Fibroblast of lung (primary cell): ENCODE results near the gene AK8. TPM values are rescaled to one million over a fixed set of nuclear protein-coding genes. Genes with fewer than 3 reads are reported as not detected.

Source experiments
- DNase-seq, 2 donors: peaks; one replicate each; pipeline versions ENCODE4 v3.0.0 to v3.0.0-alpha.2; 2010; ENCODE audit warnings: low read depth in 2 of 2
- H2AFZ ChIP-seq: 2 replicates; pipeline ENCODE4 v1.5.1; 2012; ENCODE audit warnings: low read length, control low read depth, inconsistent platforms
- H3K27ac ChIP-seq: 2 replicates; pipeline ENCODE4 v1.5.1; 2011; ENCODE audit warnings: low read length, control low read depth; ENCODE audit not compliant: insufficient read depth
- H3K27me3 ChIP-seq: 2 replicates; pipeline ENCODE4 v1.5.1; 2011; ENCODE audit warnings: mild to moderate bottlenecking, low read length; ENCODE audit not compliant: control insufficient read depth, insufficient read depth
- H3K36me3 ChIP-seq: 2 replicates; pipeline ENCODE4 v1.5.1; 2011; ENCODE audit warnings: low read length; ENCODE audit not compliant: control insufficient read depth, insufficient read depth
- H3K4me1 ChIP-seq: 2 replicates; pipeline ENCODE4 v1.5.1; 2011; ENCODE audit warnings: low read length; ENCODE audit not compliant: control insufficient read depth, insufficient read depth; ENCODE audit errors: extremely low read depth
- H3K4me2 ChIP-seq: 2 replicates; pipeline ENCODE4 v1.5.1; 2011; ENCODE audit warnings: low read length, control low read depth; ENCODE audit not compliant: insufficient read depth; ENCODE audit errors: extremely low read depth
- H3K4me3 ChIP-seq, 4 experiments: fragments of 200-600 bp in 1 of 4; sonication (generic) in 1 of 4; replicated peaks in 1 of 4; 2 replicates each; pipeline ENCODE4 v1.5.1; 2011 to 2016; ENCODE audit warnings: low read length in 4 of 4, low read depth in 3 of 4, mild to moderate bottlenecking in 3 of 4, control low read depth in 2 of 4, inconsistent platforms in 1 of 4, mixed read lengths in 1 of 4; ENCODE audit not compliant: insufficient read depth in 1 of 4; ENCODE audit errors: control extremely low read depth in 1 of 4
- H3K79me2 ChIP-seq: 2 replicates; pipeline ENCODE4 v1.5.1; 2012; ENCODE audit warnings: mild to moderate bottlenecking, low read length, inconsistent platforms; ENCODE audit not compliant: control insufficient read depth, insufficient read depth
- H3K9ac ChIP-seq: 2 replicates; pipeline ENCODE4 v1.5.1; 2011; ENCODE audit warnings: mild to moderate bottlenecking, low read length, control low read depth; ENCODE audit not compliant: insufficient read depth
- H3K9me3 ChIP-seq: 2 replicates; pipeline ENCODE4 v1.5.1; 2012; ENCODE audit warnings: low read depth, low read length; ENCODE audit not compliant: control insufficient read depth, insufficient read depth
- H4K20me1 ChIP-seq: 2 replicates; pipeline ENCODE4 v1.5.1; 2011; ENCODE audit warnings: low read length; ENCODE audit not compliant: control insufficient read depth, insufficient read depth; ENCODE audit errors: extremely low read depth
- CTCF ChIP-seq, 2 donors: IDR thresholded peaks in 1 of 2; conservative IDR thresholded peaks in 1 of 2; 1 replicate in 1 of 2; 2 replicates in 1 of 2; pipeline ENCODE4 v1.5.1; 2011 to 2012; ENCODE audit warnings: low read length in 2 of 2, control low read depth in 1 of 2, inconsistent platforms in 1 of 2, low read depth in 1 of 2, mild to moderate bottlenecking in 1 of 2
- EZH2 ChIP-seq: IDR thresholded peaks from 2 replicates; pipeline ENCODE4 v1.5.1; 2012; ENCODE audit warnings: low read length, control low read depth, mild to moderate bottlenecking; ENCODE audit errors: missing control alignments
- polyA plus RNA-seq, 2 donors: library from polyadenylated mRNA; depleted of rRNA in 1 of 2; stranded (reverse) in 1 of 2; unstranded in 1 of 2; fragments of >200 nt; gene quantifications; 2 replicates each; pipeline ENCODE4 v1.2.1, GENCODE V29; 2011 to 2012; ENCODE audit warnings: missing spikeins in 1 of 2
- total RNA-seq: library from RNA; depleted of rRNA; stranded (reverse); fragments of >200 nt; gene quantifications from 2 replicates; pipeline ENCODE4 v1.2.1, GENCODE V29; 2014

The AK8 gene
- total and polyA plus RNA-seq, 2 donors (not counting 1 experiment from before 2014, with no cell fraction given): 0.17 to 0.50 TPM

- H4K20me1 ChIP-seq: no peaks in the 10 kb centered on the region
- H2AFZ ChIP-seq: no peak overlapping the region
- H3K9me3 ChIP-seq: no peaks in the 10 kb centered on the region
- no peak for DNase-seq
- H3K4me1 ChIP-seq: no peaks in the 10 kb centered on the region
- peaks cover 70% of the 10 kb centered on the region for H3K79me2 ChIP-seq
- H3K27me3 ChIP-seq: no peaks in the 10 kb centered on the region
- no peak overlapping the region for H3K4me2 ChIP-seq
- TF ChIP-seq CTCF (conservative IDR thresholded peaks at IDR 0.05 in 1 of 2, IDR thresholded peaks at IDR 0.05 in 1 of 2; ENCODE audit: low read depth in 1 of 2, low read length in 2 of 2) (no peak), EZH2 (no peak)
- H3K9ac ChIP-seq: no peak overlapping the region
- H3K36me3 ChIP-seq: peaks cover 8% of the 10 kb centered on the region
- H3K27ac ChIP-seq: no peak overlapping the region
- no peak overlapping the region for H3K4me3 ChIP-seq
Observed at GRCh38 chr9:132677976-132678375, 200.1 kb downstream of the AK8 start.

Other genes starting within 250 kb of the AK8 start
- gene DDX31, start 208.3 kb downstream of the AK8 start, total RNA-seq: 9.5 and 10.1 TPM in 2 replicates
- gene DDX31, start 208.3 kb downstream of the AK8 start, polyA plus RNA-seq: 10.8 and 13.1 TPM in 2 replicates
- gene GTF3C4, start 207.8 kb downstream of the AK8 start, total RNA-seq: 10.8 and 11.4 TPM in 2 replicates
- 6.8 and 7.0 TPM in 2 replicates for gene GTF3C4, start 207.8 kb downstream of the AK8 start, polyA plus RNA-seq
- 3.1 and 4.3 TPM in 2 replicates for gene SPACA9, start 614 bp upstream of the AK8 start, total RNA-seq
- gene SPACA9, start 614 bp upstream of the AK8 start, polyA plus RNA-seq: 3.9 and 4.4 TPM in 2 replicates
- gene TSC1, start 66.3 kb upstream of the AK8 start, total RNA-seq: 32.1 and 41.5 TPM in 2 replicates
- 43.4 and 48.0 TPM in 2 replicates for gene TSC1, start 66.3 kb upstream of the AK8 start, polyA plus RNA-seq
- under 0.01 TPM in 1 of 2 replicates, not detected in the other for gene GFI1B, start 100.4 kb upstream of the AK8 start, total RNA-seq
- gene GFI1B, start 100.4 kb upstream of the AK8 start, polyA plus RNA-seq: 0.02 and 0.06 TPM in 2 replicates
- gene GTF3C5, start 152.7 kb upstream of the AK8 start, total RNA-seq: 32.4 TPM in 2 replicates
- 32.2 and 44.1 TPM in 2 replicates for gene GTF3C5, start 152.7 kb upstream of the AK8 start, polyA plus RNA-seq
- under 0.01 and 0.33 TPM in 2 replicates for gene CEL, start 183.7 kb upstream of the AK8 start, total RNA-seq
- 0.12 and 0.19 TPM in 2 replicates for gene CEL, start 183.7 kb upstream of the AK8 start, polyA plus RNA-seq
- gene RALGDS, start 243.0 kb upstream of the AK8 start, total RNA-seq: 16.2 and 23.6 TPM in 2 replicates
- gene RALGDS, start 243.0 kb upstream of the AK8 start, polyA plus RNA-seq: 16.6 and 22.4 TPM in 2 replicates